ENCODE data around the gene TMEM150C.

The TMEM150C gene

DNA sequence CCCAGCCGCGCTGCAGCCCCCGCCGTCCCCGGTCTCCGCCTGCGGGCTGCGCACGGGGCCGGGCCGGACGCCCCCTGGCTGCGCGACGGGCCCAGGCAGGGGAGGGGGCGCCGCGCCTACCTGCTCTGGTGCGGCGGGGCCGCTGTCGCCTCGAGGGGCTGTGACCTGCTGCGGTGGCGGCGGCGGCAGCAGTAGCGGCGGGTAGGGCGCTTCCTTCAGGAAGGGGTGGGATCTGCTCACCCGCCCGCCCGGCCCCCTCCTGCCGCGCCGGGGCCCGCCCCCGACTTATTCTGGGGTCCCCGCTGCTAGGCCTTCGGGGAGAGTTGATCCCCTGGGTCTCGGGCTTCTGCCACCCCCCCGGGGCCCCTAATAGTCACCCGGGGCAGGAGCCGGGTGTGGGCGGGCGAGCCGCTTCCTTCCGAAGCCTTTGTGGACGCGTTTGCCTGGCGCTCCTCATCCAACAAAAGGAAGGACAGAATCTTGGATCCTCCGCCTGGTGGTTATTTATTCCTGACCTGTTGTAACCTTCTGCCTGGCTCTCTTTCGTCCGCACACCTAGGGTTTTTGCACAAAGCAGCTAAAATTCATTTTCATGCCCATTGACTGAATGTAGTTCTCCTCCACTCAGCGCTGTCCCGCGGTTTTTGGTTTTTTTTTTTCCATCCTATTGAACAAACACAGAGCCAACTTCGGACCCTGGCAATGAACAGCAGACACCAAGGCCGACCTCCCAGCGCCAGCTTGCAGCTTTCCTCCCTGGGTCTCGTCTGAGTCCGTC lies at the start of gene TMEM150C:
TMEM150C (minus strand) TSS at position 203 of the 778 bp plus-strand sequence. CDS start 57,331 bp downstream, outside the sequence.
- DNase-seq, result no peak

GRCh38 chr4:82611527-82611926 lies 49.7 kb upstream of the TMEM150C start:
- no peak for DNase-seq

GRCh38 chr4:82610041-82610440 lies 48.3 kb upstream of the TMEM150C start:
- no peak for DNase-seq

GRCh38 chr4:82606622-82607021 lies 44.8 kb upstream of the TMEM150C start:
- no peak for DNase-seq

- no peak for DNase-seq
These were observed 42.7 kb upstream of the TMEM150C start for GRCh38 chr4:82604522-82604921.

GRCh38 chr4:82601242-82602015 lies 39.6 kb upstream of the TMEM150C start:
- no peak for DNase-seq

GRCh38 chr4:82599336-82599735 lies 37.5 kb upstream of the TMEM150C start:
- DNase-seq, result no peak

GRCh38 chr4:82594456-82594855 lies 32.7 kb upstream of the TMEM150C start:
- no peak for DNase-seq

- DNase-seq, result no peak
These were observed 31.6 kb upstream of the TMEM150C start for GRCh38 chr4:82593411-82593810.

DNA sequence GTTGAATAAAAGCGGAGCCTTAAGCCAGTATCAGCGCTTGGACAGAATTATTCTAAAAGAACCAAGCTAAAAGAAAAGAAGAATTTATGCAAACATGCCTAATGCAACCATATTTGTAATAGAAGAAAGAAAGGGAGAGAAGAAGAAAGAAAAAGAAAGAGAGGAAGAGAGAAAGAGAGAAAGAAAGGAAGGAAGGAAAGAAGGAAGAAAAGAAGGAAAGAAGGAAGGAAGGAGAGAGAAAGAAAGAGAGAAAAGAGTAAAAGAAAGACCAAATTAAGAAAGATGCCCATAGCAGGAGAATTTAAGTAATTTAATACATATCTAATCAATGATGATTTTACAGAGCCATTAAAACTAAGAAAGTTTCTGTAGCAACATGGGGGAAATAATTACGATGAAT lies 30.9 kb upstream of the TMEM150C start:
- no peak for DNase-seq

GRCh38 chr4:82591592-82591991 lies 29.8 kb upstream of the TMEM150C start:
- DNase-seq, result no peak

DNA sequence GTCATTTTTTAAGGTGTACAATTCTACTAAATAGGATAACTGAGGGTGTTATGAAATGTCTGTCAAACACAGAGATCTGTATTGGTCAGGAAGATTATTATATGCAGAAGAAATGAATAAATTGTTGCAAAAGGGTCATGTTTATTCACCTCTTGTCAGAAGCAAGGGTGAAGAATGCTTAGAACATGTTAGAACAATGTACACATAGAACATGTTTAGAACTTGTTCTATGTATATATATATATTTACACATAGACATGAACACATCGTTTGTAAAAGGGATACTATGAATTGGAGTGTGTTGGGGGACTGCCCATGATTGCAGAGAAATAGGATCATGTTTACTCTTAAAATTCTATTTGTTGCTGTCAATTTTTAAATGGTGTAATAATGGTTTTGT lies 28.0 kb upstream of the TMEM150C start:
- no peak for DNase-seq

GRCh38 chr4:82588771-82589270 lies 27.0 kb upstream of the TMEM150C start:
- DNase-seq, result no peak

- DNase-seq, result no peak
These were observed 26.2 kb upstream of the TMEM150C start for GRCh38 chr4:82587826-82588540.

DNA sequence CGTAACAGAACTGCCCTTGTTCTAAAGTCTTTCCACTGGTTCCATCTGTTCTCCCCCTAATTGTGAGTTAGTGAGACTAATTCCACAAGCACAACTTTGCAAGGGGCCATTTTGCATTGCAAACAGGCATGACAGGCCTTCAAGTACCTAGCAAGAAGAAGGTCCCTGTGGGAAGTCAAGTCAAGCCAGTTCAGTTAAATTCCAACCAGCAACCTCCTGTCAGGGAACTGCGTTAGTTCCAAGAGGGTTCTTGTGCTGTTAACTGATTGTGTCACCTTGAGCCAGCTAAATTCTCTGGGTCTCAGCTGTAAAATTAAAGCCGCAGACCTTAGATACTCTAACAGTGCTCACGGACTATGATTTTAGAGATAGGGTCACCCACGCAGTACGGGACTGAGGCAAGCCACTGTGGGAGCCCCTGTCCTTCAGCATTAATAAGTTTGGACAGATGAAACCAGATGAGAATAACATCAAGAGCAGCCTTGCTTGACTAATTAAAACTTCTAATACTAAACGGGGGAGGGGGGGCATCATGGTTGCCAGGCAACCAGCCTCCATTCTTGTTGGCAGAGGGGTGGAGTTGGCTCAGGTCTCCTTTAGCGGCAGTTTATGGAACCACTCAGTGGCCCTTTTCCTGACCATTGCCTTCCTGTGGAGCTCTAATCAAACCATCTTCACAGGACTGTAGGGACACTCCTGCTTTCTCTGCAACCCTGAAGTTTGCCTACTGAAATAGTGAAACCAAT lies 24.1 kb upstream of the TMEM150C start:
- no peak for DNase-seq

DNA sequence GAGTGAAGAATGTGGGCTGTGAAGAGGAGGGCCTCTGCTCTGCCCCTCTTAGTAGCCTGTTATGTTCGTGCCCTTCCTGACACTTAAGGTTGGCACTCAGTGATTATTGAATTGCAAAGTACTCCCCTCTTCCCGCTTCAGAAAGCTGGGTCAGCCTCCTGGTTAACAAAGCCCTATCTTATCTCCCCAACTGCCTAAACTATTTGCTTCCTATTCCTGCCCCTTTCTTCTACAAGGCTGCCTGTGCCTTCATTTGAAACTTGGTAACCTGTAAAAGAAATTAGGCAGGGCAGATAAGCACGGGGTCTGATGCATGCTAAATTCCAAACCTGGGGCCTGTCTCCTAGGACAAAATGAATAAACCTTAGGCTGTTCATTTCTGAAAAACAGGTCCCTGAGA lies 23.1 kb upstream of the TMEM150C start:
- no peak for DNase-seq

DNA sequence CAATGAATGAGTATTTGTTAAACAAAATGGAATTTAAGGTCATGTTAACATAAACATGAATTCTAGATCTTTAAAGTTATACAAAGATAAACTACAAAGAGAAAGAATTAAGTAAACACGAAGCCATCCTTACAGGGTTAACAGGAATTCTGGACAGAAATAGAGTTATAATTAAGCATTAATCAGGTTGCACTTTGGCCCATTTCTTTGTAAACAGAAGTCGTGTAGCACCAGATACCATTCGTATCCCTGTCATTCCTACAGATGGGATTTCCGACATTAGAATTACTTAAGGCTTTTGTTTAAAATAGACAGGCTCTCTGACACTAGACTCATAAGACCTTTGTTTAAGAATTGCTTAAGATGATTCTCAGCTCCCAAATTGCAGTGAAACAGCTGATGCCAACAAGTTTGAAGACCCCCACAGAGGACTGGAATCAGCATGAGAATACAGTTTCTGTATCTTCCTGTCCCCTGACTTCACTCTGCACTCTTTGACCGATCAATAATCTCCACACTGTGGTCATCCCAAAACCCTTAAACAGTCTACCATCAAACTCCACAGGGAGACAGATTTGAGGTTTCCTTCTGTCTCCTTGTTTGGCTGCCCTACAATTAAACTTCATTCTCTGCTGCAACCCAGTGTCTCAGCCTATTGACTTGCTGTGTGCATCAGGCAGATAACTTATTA lies 22.3 kb upstream of the TMEM150C start:
- no peak for DNase-seq

DNA sequence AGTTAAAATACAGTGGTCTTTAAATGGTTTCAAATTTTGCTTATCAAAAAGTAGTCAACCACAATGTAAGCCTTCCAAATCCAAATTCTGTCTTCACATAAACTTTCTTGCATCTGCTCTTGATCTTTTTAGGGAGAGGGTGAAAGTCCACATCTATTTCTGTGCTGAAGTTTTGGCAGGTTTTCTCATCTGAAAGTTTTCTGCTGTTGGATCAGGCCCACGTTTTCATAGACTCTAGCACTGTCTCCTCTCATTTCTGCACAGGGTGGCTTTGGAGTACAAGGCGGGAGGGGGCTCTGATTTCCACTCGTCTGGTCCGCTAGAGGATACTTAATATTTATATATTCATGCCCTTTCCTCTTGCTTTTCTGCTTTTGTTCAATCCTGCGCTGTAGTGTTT lies 18.1 kb upstream of the TMEM150C start:
- no peak for DNase-seq

DNA sequence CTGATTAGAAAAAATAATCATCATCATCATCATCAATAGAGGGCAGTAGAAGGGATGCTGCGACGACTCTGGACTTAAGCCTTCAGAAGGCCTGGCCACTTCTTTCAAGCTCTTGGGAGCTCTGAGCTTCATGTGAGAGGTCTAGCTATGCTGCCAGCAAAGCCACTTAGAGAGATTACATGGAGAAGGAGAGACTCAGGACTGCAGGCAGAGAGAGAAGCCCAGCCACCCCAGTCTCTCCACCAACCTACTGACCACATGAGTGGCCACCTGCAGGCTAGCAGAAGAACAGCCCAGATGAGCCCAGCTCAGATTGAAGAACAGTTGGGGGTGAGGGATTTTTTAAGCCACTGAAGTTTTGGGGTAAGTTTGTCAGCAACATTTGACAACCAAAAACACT lies 17.1 kb upstream of the TMEM150C start:
- no peak for DNase-seq

- DNase-seq, result no peak
These were observed 15.7 kb upstream of the TMEM150C start for GRCh38 chr4:82577451-82577850.

DNA sequence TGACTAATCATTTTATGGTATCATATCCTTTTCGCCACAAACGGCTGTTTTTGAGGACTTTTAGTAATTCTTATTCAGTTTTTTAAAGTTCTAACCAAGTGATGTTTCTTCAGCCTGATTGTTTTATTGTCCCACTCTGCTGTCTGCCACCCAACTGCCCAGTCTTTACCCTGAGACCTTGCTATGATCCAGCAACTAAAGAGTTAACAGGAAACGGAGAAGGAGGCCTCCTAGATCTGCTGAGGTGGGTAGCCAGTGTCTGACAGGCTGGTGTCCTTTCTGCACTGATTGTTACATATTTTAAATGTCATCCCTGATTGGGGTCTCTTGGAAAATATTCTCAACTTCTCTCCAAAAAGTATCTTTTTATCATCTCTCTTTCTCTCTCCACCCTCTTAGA lies 7.9 kb upstream of the TMEM150C start:
- DNase-seq, result no peak

DNA sequence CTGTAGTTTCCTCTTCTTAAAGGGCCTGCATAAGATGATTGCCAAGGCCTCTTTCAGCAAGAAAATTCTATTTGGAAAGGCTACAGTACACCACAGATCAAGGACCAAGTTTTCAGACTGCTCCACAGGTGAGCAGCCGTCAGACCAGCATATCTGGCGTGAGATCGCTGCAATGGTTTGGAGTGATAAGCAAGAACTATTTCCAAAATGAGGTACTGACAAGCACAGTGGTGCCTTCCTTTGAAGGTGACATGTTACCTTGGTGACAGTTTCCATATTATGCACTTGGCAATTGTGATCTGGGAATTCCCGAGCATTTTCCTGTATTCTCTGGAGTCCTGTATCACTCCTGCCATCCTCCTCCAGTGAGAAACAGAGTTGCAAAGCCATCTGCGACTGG lies 7.3 kb upstream of the TMEM150C start:
- DNase-seq, result no peak
